Memory B cell (primary cell): ENCODE data around the gene TMEM167A.
A peak's percentile ranks its signal among the peaks of the same experiment; 100 is the strongest.

ENCODE experiments used
- ATAC-seq: fragments of 150-1000 bp; cut with Tn5 transposase; 2 replicates; pipeline ENCODE4 v1.10.0; 2021; ENCODE audit warnings: low read depth, mild to moderate bottlenecking, moderate library complexity
- DNase-seq, 2 donors: peaks; one replicate each; pipeline ENCODE4 v3.0.0; 2022; ENCODE audit warnings: low spot score in 2 of 2
- H3K27ac Mint-ChIP-seq: one replicate; pipeline ENCODE4 v1.8.0; 2022; ENCODE audit warnings: mild to moderate bottlenecking, moderate library complexity, mixed read lengths
- H3K27me3 Mint-ChIP-seq: one replicate; pipeline ENCODE4 v1.8.0; 2022; ENCODE audit warnings: mixed read lengths
- H3K36me3 Mint-ChIP-seq: one replicate; pipeline ENCODE4 v1.8.0; 2022; ENCODE audit warnings: mild to moderate bottlenecking, mixed read lengths
- H3K4me1 Mint-ChIP-seq: one replicate; pipeline ENCODE4 v1.8.0; 2022; ENCODE audit warnings: mixed read lengths
- H3K4me3 Mint-ChIP-seq: one replicate; pipeline ENCODE4 v1.8.0; 2022; ENCODE audit warnings: mild to moderate bottlenecking, moderate library complexity, mixed read lengths
- H3K9me3 Mint-ChIP-seq: one replicate; pipeline ENCODE4 v1.8.0; 2022; ENCODE audit warnings: mixed read lengths

Gene TMEM167A

DNA sequence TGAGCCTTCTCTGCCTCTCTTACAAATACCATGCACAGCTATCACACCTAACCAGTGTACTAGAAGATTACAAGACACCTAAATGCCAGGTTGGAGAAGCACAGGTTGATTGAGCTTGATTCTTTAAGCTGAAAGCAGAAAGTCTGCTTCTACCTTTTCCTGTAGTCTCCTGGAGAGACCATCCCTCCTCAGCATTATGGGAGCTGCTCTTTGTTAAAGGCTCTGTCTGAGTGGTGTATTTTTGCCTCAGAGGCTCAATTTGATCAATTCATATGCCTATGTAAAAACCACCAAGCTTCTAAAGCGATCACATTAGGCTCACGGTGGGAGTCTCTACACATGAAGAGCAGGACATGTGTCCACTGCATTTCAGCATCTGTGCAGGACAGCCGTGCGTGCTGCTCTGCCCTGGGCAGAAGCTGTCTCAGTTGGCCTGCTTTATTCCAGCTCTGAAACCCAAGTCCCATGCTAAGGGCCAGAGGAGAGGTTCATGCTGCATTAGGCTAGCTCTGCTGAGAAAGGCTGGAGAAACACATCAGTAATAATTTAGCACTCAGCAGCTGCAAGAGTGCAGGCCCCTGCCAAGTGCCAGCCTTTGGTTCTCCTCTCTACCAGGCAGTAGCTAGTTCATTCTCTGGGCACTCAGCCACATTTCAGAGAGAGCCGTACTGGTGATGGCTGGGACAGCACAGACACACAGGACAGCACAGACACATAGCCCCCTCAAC is 41.7 kb downstream of the TMEM167A start:
- DNase-seq (no peak), ATAC-seq (no peak)
- no peak overlapping the region for H3K4me3 Mint-ChIP-seq
- H3K4me1 Mint-ChIP-seq, result no peaks in the 10 kb centered on the region
- H3K9me3 Mint-ChIP-seq, result no peaks in the 10 kb centered on the region
- H3K27ac Mint-ChIP-seq, result no peak overlapping the region
- H3K36me3 Mint-ChIP-seq, result no peaks in the 10 kb centered on the region
- H3K27me3 Mint-ChIP-seq, result no peaks in the 10 kb centered on the region

DNA sequence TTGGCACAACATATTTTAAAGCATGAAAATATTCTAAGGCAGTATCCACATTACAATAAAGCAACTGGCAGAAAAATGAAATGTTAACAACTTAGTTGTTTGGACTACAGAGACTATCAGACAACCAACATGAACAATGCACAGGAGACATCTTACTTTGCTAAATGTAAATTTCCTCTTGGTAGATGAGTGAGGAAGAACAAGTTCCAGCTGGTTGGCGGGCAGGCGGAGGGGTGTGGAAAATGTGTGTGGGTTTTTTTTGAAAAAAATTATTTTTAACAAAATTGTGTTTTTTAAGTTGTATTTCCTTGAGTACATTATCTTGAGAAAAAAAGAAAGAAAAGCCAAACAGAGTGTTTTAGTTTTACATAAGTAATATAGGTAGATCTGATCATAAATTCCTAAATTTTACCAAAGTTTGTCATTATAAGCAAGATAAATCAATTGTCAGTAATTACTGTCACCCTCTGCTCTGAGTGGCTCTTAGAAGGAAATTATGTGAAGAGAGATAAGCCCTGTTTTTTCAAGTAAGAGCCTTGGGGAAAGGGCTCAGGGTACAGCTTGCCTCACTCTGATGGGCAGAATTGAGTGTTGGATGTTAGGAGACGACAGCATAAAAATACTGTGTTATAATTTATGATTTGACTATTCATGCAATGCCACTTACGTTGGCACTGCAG is 42.5 kb downstream of the TMEM167A start:
- Mint-ChIP-seq H3K27me3 (no peaks in the 10 kb centered on the region), H3K9me3 (no peaks in the 10 kb centered on the region), H3K36me3 (no peaks in the 10 kb centered on the region), H3K4me1 (no peaks in the 10 kb centered on the region), H3K27ac (no peak overlapping the region), H3K4me3 (no peak overlapping the region)
- no peak for DNase-seq
- no peak for ATAC-seq

DNA sequence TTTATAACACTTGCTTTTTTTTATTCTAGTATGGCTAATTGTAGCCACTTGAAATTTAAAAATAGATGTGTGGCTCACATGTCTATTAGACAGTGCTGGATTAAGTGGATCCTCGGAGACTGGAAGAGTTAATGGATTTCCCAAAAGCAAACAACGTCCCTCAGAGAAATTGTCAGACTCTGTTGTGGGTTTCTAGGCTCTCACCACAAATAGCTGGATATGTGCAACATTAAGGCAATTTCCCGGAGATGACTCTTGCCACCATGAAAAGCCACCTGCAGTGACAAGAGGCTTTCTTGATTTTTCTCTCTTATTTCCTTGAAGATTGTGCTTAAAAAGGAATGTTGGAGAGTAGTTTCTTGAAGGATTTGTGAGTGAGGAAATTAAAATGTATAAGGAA is 43.2 kb downstream of the TMEM167A start:
- no peaks in the 10 kb centered on the region for H3K4me1 Mint-ChIP-seq
- no peaks in the 10 kb centered on the region for H3K36me3 Mint-ChIP-seq
- ATAC-seq (no peak), DNase-seq (no peak)
- no peaks in the 10 kb centered on the region for H3K27me3 Mint-ChIP-seq
- no peak overlapping the region for H3K27ac Mint-ChIP-seq
- H3K9me3 Mint-ChIP-seq, result no peaks in the 10 kb centered on the region
- no peak overlapping the region for H3K4me3 Mint-ChIP-seq

DNA sequence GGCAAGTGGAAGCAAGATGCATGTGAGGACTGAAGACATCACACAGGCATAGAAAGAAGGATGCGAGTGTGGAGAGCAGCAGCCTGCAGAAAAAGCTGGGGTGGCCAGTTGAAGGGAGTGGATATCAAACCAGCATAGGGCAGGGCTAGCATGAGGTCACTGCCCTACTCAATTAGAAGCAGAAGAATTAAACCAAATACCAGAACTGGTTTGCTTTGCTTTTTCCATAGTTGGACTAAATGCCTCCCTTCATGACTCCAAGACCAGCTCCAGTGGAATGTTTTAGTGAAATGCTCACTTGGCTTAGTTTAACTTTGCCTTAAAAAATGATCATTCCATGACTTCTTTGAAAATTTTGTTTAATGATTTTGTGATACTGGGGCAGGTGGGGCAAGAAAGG is 45.8 kb downstream of the TMEM167A start:
- no peaks in the 10 kb centered on the region for H3K27me3 Mint-ChIP-seq
- no peak overlapping the region for H3K27ac Mint-ChIP-seq
- no peak overlapping the region for H3K4me3 Mint-ChIP-seq
- H3K9me3 Mint-ChIP-seq, result no peaks in the 10 kb centered on the region
- H3K36me3 Mint-ChIP-seq, result no peaks in the 10 kb centered on the region
- no peak for DNase-seq
- no peak for ATAC-seq
- peaks cover 6% of the 10 kb centered on the region for H3K4me1 Mint-ChIP-seq

DNA sequence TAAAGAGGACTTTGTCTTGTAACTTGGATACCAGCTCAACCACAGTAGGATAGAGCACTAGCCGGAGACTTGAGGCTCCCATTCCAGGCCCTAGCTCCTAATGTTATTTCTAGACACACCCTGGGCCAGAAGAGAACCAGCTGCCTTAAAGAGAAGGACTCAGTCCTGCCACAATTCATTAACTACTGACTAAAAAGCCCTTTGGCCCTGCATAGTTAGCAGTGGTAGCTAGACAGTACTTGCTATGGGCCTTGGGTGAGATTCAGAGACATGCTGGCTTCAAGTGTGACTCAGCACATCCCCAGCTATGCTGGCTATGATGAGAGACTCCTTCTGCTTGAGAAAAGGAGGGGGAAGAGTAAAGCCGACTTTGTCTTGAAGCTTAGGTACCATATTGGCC is 47.3 kb downstream of the TMEM167A start:
- Mint-ChIP-seq H3K27me3 (no peaks in the 10 kb centered on the region), H3K4me1 (peaks cover 6% of the 10 kb centered on the region), H3K9me3 (no peaks in the 10 kb centered on the region), H3K4me3 (no peak overlapping the region), H3K36me3 (no peaks in the 10 kb centered on the region), H3K27ac (no peak overlapping the region)
- DNase-seq, result no peak
- ATAC-seq, result no peak

DNA sequence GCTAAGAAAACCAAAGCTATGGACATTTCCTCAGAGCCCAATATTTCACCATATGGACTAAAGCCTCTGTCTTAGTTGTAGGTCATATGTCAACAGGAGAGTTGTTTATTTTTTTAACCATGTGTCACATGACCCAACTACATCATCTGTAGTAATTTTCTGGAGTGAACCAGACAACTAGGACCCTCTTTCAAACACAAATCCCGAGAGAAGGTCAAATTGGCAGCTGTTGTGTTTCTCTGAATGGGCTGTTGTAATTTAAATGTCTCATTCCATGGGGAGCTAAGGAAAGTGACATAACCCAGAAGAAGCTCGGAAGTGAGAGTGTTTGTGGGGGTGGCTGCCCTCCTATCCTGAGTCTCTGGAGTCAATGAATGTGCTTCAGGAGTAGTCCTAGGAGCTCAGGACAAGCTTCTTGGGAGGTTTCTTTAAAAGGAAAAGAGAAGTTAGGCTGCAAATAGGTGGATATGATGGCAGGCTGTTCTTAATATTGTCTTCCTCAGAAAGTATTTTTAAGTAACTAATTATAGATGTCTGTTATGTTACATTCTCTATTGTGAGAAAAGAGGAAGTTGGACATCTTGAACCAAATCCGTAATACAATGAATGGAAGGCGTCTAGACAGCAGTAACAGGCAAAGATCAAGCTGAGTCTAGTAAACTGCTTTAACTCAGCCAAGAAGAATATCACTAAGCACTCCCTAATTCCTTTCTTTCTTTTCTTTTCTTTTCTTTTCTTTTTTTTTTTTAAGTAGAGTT is 50.1 kb downstream of the TMEM167A start:
- Mint-ChIP-seq H3K27ac (no peak overlapping the region), H3K4me3 (no peak overlapping the region), H3K36me3 (no peaks in the 10 kb centered on the region), H3K9me3 (no peaks in the 10 kb centered on the region), H3K27me3 (no peaks in the 10 kb centered on the region), H3K4me1 (peaks cover 6% of the 10 kb centered on the region)
- DNase-seq (no peak), ATAC-seq (peak; percentile 80)

DNA sequence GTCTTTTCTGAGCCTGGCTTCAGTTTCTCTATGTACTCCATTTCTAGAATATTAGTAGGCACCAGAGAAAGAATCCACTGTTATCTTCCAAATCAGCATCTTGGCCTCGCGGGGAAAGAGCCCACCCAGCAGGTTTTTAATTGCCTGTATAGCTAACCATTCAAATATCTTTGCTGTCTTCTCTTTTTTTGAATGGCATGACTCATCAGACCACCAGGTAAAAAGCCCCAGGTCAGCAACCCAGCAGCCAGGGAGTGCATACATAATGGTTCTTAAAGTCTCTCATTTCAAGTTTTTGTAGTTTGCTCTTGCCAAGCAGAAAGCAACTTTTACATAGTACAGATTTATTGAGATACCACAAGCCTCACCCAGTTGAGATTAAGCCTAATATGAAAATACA is 50.7 kb downstream of the TMEM167A start:
- H3K27ac Mint-ChIP-seq, result no peak overlapping the region
- no peaks in the 10 kb centered on the region for H3K27me3 Mint-ChIP-seq
- H3K4me1 Mint-ChIP-seq, result peaks cover 6% of the 10 kb centered on the region
- no peak overlapping the region for H3K4me3 Mint-ChIP-seq
- no peak for ATAC-seq
- H3K9me3 Mint-ChIP-seq, result no peaks in the 10 kb centered on the region
- H3K36me3 Mint-ChIP-seq, result no peaks in the 10 kb centered on the region
- no peak for DNase-seq

DNA sequence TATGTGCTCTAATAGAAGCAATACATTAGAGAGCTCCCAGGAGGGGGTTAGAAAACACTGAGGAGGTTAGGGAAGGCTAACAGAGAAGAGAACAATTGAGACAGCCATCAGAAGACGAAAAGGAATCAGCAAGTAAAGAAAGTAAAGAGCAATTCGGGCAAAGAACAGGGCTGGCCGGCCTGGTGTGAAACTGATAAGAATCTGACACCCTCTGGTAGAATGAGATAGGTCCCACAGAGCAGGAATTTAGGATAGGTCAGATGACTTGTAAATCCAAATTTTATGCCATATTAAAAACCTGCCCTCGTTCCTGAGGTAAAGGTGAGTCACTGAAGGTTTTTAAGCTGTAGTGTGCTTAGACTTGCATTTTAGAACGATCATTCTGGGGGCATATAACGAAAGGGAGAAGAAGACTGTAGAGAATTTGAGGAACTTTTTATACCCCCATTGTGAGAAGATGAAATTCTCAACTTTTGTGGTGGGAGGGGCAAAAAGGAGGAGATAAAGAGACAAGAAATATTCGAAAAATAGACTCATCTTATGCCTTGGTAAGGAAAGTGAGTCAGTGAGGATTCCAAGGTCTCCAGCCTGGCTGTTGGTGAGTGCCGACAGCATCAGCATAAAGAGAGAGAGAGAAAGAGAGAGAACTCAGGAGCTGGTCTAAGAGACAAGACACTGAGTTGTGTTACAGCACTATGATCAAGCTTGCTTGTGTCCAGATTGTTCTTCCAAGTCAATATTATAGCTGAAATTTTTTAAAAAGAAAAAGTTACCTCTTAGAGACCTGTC is 51.3 kb downstream of the TMEM167A start:
- DNase-seq (no peak), ATAC-seq (no peak)
- Mint-ChIP-seq H3K36me3 (no peaks in the 10 kb centered on the region), H3K27ac (no peak overlapping the region), H3K4me1 (peaks cover 6% of the 10 kb centered on the region), H3K9me3 (no peaks in the 10 kb centered on the region), H3K4me3 (no peak overlapping the region), H3K27me3 (no peaks in the 10 kb centered on the region)

DNA sequence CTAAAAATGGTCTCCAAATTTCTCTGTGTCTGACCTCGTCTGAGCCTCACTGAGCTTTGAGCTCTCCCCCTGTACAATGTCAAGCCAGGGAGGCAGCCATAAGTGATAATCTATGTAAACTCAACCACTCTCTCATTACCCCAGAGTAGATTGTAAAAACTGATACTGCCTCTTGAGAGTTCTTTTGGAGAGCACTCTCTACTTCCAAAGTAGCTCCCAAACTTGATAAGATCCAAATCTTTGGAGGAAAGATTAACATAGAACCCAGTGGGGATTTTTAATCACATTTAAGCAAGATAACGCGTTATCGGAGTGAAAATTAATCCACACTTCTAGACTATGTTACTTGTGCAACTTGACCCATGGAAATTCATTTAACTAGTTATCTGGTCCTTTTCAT is 54.9 kb downstream of the TMEM167A start:
- H3K4me3 Mint-ChIP-seq, result no peak overlapping the region
- no peak overlapping the region for H3K27ac Mint-ChIP-seq
- peaks cover 3% of the 10 kb centered on the region for H3K9me3 Mint-ChIP-seq
- H3K27me3 Mint-ChIP-seq, result no peaks in the 10 kb centered on the region
- DNase-seq, result no peak
- H3K36me3 Mint-ChIP-seq, result no peaks in the 10 kb centered on the region
- H3K4me1 Mint-ChIP-seq, result peaks cover 4% of the 10 kb centered on the region
- no peak for ATAC-seq

DNA sequence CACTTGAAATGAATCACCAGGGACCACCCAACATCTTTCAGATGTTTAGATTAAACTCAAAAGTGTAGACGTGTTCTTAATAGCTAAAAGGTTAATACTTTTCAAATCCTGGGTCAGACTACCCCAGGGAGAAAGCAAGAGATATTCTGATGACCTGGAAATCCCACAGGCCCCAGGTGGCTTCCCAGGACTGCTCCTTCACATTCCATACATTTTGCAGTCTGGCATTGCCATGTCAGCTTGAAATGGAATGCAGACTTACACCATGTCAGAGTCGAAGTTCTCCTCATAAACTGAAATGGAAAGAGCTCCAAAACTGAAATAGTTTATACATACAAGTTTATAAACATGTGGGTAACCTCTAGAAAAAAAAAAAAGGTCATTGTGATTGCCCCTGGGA is 61.5 kb downstream of the TMEM167A start:
- Mint-ChIP-seq H3K4me1 (peaks cover 2% of the 10 kb centered on the region), H3K9me3 (peaks cover 5% of the 10 kb centered on the region), H3K36me3 (no peaks in the 10 kb centered on the region), H3K27ac (no peak overlapping the region), H3K4me3 (no peak overlapping the region), H3K27me3 (no peaks in the 10 kb centered on the region)
- ATAC-seq (no peak), DNase-seq (no peak)

DNA sequence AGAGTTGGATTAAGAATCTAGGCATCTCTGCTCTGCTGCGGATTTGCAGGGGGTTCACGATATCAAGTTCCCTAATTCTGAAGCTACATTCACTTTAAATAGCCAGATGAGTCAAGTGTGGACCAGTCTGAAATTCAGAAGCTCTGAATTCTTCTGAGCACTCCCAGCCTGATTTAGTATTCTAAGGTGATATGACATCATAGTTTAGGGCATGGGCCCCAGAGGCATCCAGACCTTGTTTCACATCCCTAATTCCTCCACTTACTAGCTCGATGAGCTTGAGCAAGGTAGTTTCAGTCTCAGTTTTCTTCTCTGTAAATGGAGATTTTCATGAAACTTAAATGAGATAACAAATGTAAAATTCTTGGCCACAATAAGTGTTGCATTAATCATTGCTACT is 65.2 kb downstream of the TMEM167A start:
- Mint-ChIP-seq H3K27me3 (no peaks in the 10 kb centered on the region), H3K4me3 (no peak overlapping the region), H3K27ac (peak overlapping the region; percentile 11), H3K9me3 (peaks cover 2% of the 10 kb centered on the region), H3K36me3 (no peaks in the 10 kb centered on the region), H3K4me1 (peaks cover 2% of the 10 kb centered on the region)
- peak; percentile 98 for ATAC-seq
- DNase-seq, result peak in 1 of 2 donors; percentile 20

DNA sequence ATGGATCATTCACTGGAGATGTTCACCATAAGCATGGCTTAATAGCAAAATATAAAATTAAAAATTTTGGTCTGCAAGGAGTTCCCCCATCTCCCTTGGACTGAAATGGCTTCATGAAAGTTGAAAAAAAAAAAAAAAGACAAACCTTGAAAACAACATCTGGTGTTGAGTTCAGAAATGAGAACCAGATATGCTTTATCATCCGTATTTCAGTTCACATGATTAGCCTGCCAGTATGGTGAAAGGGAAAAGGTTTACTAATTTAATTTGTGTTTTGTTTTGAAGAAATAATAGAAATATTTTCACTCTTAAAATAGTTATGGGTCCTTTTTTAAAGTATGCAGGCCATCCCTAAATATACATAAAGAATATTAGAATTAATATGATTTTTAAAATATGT is 67.8 kb downstream of the TMEM167A start:
- H3K4me1 Mint-ChIP-seq, result peaks cover 2% of the 10 kb centered on the region
- H3K27ac Mint-ChIP-seq, result no peak overlapping the region
- no peaks in the 10 kb centered on the region for H3K36me3 Mint-ChIP-seq
- DNase-seq, result no peak
- no peaks in the 10 kb centered on the region for H3K27me3 Mint-ChIP-seq
- peaks cover 2% of the 10 kb centered on the region for H3K9me3 Mint-ChIP-seq
- no peak overlapping the region for H3K4me3 Mint-ChIP-seq
- no peak for ATAC-seq

DNA sequence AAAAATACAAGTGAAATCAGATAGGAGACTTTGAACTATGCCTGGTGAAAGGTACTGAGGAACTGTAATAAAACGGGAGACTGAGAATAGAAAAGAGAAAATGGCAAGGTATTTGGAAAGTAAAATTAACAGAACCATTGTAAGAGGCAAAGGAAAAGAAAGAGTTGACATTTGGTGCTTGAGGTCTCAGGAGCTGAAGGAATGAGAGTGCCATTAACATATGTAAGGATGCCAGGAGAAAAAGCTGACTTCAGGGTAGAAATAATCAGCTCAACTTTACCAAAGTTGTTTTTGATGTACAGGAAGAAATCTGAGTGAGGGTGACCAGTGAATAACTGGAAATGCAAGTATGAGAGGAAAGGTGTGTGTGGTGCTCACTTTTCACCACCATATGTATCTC is 69.4 kb downstream of the TMEM167A start:
- Mint-ChIP-seq H3K9me3 (peaks cover 2% of the 10 kb centered on the region), H3K36me3 (no peaks in the 10 kb centered on the region), H3K27me3 (peaks cover 3% of the 10 kb centered on the region), H3K4me1 (peaks cover 2% of the 10 kb centered on the region), H3K27ac (no peak overlapping the region), H3K4me3 (no peak overlapping the region)
- DNase-seq, result no peak
- no peak for ATAC-seq
